Stimulated activated CD8-positive, alpha-beta memory T cell treated with anti-CD3 and anti-CD28 coated beads, Interleukin-12 subunit alpha, Interleukin-12 subunit beta, amount 100 ng/mL, for 24 hours (primary cell): Measurements from ENCODE around the gene SKIDA1.

Experiments used
- DNase-seq: peaks from one replicate; pipeline ENCODE4 v3.0.0-alpha.2; 2020; ENCODE audit errors: extremely low read depth

SKIDA1 gene

DNA sequence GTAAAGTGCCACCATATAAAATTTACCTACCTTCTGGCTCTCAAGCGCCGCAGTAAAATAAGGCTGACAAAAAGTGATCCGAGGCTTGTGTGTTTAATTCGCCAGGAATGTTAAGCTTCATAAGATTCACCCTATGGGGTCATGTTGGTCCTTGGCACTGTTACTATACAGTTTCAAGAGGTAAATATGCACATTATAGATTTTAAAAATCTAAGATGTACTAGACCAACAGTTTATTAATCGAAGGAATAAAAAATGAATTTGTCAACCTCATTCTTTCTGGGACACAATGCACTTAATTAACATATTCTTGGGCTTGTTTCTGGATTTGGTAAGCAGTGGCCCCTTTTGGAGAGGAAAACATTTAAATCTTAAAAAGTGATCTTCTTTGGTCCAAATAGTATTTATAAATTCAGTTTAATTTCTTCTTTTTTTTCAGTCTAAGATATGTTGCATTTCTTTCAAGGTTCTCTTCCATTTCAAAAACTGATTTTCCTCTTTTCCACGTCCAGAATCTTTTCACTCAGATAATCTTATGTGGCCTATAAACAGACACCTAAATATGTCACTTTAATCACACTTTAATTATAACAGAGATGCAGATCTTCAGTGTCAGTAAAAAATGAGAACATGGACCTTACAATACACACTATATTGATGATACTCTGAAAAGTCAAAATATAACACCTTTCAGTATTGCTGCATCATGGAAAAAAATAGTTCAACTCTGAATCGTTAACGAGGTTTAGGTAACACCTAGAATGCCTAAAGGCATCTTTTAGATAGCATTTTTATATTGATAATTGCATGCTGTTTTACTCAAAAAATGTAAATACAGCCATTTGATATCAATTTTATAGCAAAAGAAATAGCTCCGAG is 3.8 kb upstream of the SKIDA1 start:
- DNase-seq: no peak

GRCh38 chr10:21528236-21529031 is 3.0 kb upstream of the SKIDA1 start:
- DNase-seq: no peak

DNA sequence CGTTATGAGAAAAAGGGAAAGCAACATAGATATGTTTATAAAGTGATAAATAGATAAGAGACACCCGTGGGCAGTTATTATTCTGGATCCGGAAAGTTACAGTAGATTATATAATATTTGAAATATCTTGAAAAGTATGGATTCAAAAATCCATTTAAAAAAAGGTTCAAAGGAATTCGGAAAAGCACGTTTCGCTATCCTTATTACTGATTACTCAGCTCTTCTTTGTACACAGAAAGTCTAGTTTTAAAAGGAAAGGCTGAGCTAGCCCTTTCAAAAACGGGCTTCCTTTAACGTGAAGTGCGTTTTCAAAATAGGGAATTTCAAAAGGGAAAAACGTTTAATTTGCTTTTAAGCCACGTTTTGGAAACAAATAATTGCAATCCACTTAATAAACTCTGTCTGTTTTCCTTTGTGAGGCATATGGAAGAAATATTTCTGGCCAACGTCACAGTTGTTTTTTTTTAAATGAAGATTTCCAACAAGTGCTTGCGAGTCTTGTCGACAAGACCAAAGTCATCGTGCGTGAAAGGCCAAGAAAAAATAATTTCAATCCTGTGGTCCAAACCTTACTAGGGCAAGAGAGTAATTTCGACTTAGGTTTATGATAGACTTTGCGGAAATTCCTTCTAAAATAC is 2.2 kb upstream of the SKIDA1 start:
- DNase-seq: no peak

GRCh38 chr10:21526860-21527597 is 1.5 kb upstream of the SKIDA1 start:
- no peak for DNase-seq

DNA sequence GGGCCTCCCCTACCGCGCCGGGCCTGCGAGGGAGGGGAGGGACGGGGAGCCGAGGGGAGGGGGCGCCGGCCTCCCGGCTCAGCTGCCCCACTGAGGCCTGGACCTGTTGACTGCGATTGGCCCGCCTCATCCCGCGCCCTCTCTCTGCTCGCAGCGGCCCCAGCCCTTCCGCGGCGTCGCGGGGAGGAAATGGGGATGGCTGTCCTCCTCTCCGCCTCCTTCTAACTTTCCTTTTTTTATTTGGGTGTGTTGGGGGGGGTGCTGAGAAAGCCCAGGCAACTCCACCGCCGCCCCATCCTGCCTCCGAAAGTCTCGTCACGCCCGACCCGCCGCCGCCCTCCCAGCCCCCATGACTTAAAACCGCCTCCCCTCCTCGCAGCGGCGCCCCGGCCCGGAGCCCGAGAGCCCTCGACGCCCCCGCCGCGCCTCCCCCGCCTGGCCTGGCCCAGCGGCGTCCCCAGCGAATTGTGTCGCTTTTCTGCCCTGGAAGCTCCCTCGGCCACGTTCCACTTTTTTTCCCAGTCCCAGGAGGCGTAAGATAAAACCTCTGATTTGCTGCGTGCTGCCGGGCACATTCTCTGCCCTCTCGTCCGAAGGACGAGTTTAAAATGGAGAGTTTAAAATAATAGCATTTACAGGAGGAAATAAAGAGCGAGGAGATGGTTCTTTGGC is 842 bp upstream of the SKIDA1 start:
- DNase-seq: no peak

DNA sequence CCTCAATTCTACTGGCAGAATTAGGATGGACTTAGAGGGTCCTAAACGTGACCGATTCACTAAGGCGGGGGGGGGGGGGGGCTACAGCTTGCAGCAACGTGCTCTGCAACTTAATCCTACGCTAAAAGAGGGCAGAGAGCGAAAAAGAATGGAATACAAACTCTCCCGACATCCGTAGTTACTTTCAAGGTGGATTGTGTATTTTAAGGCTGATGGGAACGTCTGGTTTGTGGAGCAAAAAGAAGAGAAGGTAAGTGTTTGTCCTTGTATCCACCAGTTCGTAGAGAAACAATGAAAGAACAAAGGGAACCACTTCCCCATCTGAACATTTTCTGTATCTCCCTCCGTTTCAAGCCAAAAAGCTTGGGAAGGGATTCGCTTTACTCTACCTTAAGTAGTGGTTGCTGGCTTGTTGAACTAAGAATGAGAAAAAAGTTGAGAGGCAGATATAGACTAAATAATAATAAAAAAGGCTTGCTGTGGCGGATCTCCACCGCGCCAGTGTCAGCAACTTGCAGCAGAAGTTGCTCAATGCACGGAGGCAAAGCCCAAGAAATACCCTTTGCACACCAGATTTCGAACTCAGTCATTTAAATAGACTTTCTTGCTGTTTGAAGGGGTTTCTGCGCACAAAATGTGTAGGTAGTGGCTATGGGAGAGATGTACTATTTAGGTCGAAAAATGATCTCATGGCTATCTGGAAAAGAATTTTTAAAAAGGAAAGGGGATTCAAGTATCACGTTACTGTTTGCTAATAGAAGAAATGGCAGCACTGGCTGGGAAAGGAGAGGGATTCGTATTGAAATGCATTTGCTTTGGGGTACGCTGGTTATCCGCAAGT is 736 bp downstream of the SKIDA1 start:
- DNase-seq: no peak

DNA sequence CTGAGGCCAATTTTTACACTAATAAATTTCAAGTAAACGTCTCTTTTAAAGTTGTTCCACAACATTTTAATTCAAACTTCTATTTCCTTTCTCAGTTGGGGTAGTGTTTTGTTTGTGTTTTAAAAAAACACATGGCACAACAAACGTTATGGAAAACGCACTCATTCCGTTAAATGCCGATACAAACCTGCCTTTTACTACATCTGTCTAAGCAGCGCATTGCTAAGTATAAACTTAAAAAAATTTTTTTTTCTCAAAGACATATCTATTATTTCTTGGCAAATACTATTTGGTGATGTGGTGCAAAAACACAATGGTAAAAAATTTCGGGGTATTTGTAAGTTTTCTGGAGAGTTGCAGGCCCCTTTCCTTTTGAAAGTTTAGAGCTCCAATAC is 1.4 kb downstream of the SKIDA1 start:
- no peak for DNase-seq

GRCh38 chr10:21523557-21524008 is 1.9 kb downstream of the SKIDA1 start:
- no peak for DNase-seq

DNA sequence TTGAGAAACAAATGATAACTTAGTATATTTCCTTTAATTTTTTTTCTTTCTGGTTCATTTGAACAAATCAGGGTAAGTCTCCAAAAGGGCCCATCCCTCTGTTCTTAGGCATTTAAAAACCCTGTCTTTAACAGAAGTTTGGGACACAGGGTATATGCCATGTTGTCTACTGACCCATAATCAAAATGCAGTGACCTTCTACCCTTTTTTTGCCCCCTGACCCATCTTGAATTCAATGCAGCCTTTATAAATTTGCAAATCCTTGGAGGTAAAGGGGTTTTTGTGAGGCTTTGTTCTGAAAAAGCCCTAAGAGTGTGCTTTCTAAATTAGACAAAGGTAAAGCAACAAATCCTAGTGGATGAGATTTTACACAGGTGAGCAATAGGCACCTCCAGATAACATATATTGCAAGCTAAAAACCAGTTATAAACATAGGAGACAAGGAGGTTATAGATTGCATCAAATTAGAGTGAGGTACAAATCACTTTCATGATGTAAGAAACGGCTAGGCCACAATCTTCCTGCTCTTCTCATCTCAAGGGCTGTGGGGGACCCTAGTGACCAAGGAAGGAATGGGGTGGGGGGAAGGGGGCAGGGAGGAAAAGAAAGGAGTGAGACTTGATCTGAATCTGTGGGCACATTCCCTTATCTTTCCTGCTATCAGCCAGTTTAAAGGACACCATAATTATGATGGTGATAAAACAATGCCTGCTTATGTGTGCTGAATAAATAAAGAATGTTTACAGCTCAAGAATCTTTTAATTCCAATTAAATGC is 2.7 kb downstream of the SKIDA1 start:
- no peak for DNase-seq

GRCh38 chr10:21521751-21522533 is 3.5 kb downstream of the SKIDA1 start:
- DNase-seq: no peak

DNA sequence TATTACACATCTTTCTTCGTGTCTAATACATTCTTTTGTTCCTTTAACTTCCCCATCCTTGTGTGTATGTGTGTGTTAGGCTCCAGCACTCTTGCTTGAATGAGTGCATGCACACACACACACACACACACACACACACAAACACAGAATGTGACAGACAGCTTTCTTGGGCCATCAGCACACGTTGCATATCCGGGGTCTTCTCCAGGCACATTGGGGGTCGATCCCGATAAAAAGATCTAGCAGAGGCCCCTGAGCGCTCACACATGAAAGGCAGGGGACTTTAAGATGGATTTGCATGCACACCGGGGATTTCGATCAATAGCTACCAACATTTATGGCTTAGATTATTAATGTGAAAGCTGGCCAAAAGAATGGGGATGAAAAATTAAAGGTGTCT is 4.5 kb downstream of the SKIDA1 start:
- no peak for DNase-seq

DNA sequence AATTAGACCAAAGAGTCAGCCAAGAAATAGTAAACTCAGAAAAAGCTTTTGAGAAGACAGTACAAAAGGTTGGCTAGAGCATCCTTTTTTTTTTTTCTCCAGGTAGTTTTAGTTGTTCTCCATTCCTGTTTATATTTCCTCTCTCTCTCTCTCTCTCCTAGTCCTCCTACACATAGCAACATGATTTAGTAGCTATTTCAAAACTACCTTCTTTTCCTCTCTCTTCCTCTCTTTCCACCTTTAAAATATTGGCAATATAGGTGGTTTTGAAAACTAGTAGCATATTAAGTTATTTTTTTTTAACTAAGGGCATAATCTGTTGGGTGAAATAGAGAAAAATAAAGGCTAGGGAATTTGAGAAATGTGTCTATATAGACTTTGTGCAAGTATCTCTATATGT is 5.0 kb downstream of the SKIDA1 start:
- DNase-seq: no peak

DNA sequence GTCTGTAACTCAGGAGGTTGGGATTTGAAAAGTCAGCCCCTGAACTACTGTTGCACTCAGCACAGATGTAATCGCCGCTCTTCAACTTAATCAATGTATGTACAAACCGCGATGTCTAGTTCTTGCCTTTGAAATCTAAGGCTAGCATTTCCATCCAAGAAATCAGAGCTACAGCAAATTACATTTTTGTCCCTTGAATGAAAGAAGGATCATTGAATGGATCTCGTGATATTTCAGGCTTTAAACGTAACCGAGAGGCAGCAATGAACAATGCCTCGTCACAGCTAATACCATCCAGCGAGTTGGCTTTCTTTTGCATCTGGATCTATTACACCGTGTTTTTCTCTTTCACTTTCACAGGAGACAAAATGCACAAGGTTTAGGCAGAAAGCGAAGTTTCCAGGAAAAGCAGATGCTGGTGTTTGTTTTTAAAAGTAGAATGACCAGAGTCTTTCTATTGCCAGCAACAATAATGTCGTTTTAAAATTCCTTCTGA is 5.5 kb downstream of the SKIDA1 start:
- DNase-seq: no peak

DNA sequence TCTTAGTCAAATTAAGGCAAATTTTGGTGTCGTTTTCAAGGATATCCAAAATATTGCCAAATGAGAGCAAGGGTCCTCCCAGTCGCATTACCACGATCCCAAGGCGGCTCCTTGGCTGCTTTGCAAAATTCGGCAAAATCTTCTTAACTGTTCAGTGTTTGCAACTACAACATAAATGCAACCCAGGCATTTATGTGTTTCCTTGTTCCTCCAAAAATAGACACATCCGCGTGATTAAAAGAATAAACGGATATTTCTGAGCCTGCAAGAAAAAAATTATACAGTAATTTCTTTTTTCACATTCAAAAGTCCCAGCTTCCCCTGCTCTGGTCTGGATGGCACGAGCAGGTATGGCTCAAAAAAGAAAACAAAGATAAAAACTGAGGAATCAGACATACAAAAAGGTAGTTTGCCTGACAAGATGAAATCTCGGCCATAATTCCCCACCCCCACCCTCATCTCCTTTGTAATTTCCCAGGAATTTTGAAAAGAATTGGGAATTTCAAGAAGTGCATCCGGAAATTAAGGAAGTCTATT is 6.0 kb downstream of the SKIDA1 start:
- no peak for DNase-seq

DNA sequence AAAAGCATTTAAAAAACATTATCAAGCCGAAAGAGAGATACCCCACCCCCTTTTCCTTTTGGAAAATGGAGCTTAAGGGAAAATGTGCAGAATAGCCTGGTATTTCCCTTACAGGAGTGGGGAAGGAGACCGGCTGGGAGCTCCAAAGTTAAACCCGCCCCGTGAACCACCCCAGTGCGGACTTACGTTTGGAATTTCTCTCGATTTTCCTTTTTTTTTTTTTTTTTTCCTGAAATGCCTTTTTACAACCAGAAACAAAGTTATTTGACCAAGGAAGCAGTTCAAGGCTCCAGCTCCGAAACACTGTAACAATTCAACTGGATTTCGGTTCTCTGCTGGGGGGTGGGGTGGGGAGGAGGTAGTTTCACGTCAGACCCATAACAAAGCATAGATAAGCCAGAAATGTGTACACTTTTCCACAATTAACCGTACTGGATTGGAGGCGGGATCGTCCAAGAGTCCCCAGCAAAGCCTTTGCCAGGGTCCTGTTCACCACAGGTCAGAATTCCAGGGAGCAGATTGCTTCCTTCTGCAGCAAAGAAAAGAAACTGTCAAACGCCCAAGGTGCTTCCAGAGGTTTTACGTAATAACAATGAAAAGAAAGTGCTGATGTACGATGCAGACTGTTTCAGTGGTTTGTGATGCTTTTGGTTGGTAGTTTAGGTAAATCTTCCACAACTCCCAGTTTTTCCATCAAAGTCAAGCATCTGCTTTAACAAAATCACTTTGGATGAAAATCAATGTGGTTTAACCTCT is 6.7 kb downstream of the SKIDA1 start:
- DNase-seq: no peak

DNA sequence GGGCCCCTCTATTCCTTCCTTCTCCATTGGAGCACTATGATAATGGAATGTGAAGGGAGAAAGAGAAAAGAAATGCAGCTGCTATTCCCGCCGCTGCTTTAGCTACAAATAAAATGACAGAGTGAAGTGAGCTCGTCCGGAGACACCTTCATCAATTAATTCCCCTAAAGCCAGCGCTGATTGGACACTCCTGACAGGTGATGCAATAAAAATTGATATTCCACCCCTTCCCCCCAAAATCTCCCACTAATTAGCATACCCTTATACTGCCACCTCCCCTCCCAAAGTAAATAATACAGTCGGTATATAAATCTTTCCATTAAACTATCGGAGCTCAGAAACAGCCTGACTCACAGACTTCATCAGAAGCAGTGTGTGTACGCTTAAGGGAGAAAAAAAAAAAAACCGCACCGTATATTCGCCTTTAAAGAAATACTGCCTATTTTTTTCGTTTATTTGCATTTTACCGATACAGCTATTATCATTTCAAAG is 7.3 kb downstream of the SKIDA1 start:
- DNase-seq: no peak
